Measurements from ENCODE around the gene TESMIN. TPM values are rescaled to one million over a fixed set of nuclear protein-coding genes. Genes with fewer than 3 reads are reported as not detected.
A peak's percentile ranks its signal among the peaks of the same experiment; 100 is the strongest.

TESMIN gene, protein sequence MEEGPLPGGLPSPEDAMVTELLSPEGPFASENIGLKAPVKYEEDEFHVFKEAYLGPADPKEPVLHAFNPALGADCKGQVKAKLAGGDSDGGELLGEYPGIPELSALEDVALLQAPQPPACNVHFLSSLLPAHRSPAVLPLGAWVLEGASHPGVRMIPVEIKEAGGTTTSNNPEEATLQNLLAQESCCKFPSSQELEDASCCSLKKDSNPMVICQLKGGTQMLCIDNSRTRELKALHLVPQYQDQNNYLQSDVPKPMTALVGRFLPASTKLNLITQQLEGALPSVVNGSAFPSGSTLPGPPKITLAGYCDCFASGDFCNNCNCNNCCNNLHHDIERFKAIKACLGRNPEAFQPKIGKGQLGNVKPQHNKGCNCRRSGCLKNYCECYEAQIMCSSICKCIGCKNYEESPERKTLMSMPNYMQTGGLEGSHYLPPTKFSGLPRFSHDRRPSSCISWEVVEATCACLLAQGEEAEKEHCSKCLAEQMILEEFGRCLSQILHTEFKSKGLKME
- 19.1 TPM for total RNA-seq

DNA sequence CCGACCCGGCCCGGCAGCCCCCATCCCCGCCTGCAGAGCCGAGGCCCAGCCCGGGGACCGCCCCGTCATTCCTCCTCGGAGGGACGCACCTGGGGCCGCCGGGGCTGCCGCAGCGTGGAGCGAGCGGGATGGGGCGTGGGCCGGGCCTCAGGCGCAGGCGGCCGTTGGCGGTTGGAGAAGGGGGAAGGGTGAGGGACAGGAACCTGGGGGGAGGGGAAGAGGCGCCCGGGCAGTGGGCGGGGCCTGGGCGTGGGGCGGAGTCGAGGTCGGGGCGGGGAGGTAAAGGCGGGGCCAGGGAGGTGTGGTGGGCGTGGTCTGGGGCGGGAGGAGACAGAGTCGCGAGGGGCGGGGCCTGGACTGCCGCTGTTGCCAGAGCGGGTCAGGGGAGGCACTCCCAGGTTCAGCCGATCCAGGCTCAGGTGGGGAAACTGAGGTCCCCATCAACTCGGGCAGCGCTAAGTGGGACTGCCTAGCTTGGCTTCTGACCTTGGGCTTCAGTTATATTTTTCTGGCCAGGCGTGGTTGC, at the start of gene TESMIN:
TESMIN (minus strand) TSS at position 190 of the 526 bp plus-strand sequence. CDS start 860 bp downstream, outside the sequence.
- peak; percentile 75 to 93 (median 90) for DNase-seq (ENCODE audit: low read depth in 2 of 3, low spot score in 2 of 3)

DNA sequence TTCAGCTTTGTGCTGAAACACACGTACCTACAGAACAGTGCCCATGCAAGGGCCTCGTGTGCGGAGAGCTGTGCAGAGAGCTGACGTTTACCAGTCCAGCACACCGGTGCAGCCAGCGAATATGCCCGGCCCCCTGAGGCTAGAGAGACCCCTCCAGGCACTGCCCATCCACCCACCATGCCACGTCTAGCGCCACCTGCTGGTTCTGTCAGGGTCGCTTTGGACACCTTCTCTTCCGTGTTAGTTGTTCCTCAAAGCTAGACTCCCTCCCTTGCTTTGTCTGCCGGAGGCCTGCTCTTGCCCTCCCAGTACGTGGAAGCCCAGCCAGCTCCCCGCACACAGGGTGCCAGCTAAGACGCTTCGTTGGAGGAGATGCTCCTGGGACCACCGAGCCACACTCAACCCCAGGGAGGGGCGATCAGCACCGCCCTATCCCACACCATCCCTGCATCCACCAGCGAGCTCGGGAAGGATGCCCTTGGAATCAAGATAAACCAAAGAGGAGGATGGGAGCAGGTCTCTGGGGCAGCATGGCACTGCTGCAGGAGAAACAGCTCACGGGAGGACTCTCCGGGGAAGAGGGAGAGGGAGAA, 47.0 kb upstream of the TESMIN start:
- peak; percentile 13 to 54 (median 35) for DNase-seq (ENCODE audit: low read depth in 2 of 3, low spot score in 2 of 3)

DNA sequence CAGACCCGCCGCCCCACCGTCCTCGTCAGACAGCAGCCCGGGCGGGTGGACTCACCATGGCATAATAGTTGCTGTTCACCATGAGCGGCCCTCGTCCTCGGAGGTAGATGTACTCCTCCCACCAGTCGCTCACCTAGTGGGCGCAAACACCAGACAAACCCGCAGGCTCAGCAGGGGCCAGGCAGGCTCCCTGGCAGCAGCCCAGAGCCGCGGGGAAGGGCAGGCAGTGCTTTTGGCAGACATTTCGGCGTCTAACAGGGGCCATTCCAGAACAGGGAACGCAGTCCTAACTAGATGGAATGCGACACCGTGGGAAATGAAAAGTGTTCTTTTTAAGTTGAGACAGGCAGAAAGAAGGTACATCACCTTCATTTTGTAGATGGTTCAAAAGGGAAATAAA, 45.5 kb upstream of the TESMIN start:
- no peak for DNase-seq (ENCODE audit: low read depth in 2 of 3, low spot score in 2 of 3)

DNA sequence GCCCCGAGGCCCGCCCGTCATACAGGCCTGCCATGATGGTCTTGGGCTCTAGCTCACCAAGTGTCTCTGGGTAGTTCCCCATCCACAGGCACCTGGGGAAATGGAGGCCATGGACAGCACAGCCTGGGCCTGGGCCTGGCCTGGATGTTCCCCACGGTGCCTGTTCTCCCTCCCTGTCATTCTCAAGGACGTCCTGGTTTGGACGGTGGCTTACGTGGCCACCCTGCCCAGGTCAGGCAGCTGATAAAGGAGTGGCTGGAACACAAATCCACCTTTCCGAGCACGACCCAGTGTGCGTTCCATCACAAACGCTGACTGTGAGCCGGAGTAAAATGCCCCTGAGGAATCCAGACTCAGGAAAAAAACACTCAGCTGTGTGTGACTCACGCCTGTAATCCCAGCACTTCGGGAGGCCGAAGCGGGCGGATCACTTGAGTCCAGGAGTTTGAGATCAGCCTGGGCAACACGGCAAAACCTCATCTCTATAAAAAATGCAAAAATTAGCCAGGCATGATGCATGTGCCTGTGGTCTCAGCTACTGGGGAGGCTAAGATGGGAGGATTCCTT, 41.2 kb upstream of the TESMIN start:
- no peak for DNase-seq (ENCODE audit: low read depth in 2 of 3, low spot score in 2 of 3)

DNA sequence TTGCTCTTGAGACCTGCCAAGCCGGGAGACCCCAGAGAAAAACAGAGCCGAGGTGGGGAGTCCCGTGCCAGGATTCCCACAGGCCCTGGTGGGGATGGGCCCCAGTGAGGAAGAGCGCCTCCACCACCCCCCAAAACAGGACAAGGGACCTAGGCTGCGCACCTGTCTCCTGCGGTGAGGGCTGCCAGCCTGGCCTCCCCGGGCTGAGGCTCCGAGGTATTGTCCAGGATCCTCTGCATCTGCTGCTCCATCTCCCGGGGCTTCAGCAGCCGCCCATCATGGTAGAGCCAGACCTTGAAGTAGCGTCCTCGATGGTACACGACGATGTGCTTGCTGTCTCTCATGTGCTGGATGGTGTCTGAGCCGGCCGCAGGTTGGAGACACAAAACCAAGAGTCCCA, 33.3 kb upstream of the TESMIN start:
- no peak for DNase-seq (ENCODE audit: low read depth in 2 of 3, low spot score in 2 of 3)

DNA sequence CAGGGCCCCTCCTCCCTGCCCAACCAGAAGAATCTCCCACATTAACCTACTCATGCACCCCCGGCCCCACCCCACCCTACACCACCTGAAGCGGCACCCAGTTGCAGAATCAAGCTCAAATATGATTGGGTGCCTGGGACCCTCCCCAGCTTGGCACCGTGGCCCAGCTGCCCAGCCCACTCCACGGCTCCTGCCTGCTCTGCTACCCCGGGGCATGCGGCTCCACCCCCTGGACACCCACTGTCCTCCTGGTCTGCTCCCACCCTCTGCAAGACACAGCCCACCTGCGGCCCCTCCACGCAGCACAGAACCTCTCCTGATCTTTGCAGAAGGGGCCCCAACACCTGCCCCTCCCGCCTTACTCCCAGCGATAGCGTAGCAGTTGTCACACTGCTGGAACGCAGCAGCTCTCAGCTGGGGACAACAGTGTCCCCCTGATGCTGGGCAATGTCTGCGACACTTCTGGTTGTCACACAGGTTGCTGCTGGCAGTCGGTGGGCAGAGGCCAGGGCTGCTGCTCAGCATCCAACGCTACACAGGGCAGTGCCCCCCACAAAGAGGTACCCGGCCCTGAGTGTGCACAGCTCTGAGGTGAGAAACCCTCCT, 32.0 kb upstream of the TESMIN start:
- no peak for DNase-seq (ENCODE audit: low read depth in 2 of 3, low spot score in 2 of 3)

DNA sequence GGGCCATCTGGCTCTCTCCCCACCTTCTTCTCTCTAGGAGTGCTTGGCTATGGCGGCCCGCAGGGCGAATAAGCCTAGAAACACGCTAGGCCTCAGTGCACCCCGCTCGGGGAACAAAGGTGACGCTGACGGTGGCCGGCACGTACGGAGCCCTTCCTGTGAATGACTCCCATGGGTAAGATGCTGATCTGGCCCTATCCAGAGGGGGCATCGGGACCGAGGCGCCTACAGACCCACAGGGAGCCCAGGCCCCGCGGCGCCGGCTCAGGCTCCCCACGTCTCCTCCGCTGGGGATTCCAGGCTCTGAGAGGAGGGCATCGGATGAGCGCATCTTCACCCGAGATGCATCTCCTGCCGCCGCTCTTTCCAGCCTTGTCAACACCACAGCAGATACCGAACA, 31.4 kb upstream of the TESMIN start:
- no peak for DNase-seq (ENCODE audit: low read depth in 2 of 3, low spot score in 2 of 3)

DNA sequence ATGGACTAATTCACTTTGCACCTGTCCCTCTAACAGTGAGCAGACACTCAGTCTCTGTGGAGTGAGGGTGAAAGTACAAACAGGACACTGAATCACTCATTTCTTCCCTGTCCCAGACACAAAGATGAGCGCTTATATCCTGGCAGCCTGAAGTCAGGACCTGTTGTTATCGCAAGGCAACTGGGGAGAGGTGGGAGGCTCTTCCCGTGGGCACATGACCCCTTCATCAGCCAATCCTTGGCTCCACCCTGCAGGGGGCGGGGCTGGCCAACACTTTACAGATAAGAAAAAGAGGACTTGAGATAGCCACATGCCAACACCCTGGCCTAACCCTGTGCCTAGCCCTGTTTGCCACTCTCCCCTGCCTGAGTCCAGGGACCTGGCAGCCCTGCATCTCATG, 29.5 kb upstream of the TESMIN start:
- DNase-seq (ENCODE audit: low read depth in 2 of 3, low spot score in 2 of 3), result peak in 1 of 3 donors; percentile 17

DNA sequence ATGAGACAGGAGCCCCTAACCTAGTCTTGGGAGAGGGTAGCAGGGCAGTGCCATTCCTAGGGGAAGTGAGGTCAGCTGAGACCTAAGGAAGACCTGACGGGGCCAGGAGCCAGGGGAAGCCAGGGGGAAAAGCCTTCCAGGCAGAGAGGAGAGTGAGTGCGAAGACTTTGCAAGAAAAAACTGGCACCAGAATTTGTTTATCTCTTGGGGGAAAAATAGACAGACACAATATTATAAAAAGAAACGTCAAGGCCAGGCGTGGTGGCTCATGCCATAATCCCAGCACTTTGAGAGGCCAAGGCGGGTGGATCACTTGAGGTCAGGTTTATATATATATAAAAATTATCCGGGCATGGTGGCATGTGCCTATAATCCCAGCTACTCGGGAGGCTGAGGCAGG, 26.9 kb upstream of the TESMIN start:
- no peak for DNase-seq (ENCODE audit: low read depth in 2 of 3, low spot score in 2 of 3)

DNA sequence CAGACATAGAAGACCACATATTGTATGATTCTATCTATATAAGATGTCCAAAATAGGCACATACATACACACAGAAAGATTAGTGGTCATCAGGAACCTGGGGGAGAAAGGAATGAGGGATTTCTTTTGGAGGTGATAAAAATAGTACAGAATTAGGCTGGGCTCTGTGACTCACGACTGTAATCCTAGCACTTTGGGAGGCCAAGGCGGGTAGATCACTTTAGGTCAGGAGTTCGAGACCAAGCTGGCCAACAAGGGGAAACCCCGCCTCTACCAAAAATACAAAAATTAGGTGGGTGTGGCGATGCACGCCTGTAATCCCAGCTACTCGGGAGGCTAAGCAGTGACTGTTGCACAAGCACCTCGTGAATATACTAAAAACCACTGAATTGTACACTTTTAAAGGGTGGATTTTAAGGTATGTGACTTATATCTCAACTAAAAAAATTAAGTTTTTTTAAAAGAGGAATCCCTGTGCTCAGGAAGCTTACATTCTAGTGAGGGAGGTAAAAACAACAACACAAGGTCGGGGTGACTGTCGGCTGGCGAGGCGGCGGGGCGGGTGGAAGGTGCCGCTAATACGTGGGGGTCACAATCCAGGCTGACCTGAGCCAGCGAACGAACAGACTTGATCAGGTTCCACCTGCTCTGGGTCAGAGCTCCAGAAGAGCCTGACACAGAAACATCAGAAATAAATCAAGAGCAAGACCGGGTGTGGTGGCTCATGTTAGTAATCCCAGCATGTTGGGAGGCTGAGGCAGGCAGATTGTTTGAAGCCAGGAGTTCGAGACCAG, 25.3 kb upstream of the TESMIN start:
- no peak for DNase-seq (ENCODE audit: low read depth in 2 of 3, low spot score in 2 of 3)

DNA sequence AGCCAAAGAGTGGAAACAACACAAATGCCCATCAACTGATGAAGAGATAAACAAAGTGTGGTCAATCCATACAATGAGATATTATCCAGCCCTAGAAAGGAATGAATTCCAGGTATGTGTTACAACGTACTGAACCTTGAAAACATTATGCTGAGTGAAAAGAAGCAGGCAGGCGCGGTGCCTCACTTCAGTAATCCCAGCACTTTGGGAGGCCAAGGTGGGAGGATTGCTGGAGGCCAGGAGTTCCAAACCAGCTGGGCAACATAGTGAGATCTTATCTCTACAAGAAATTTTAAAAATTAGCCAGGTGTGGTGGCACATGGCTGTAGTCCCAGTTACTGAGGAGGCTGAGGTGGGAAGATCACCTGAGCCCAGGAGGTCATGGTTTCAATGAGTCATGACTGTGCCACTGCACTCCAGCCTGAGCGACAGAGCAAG, 24.6 kb upstream of the TESMIN start:
- DNase-seq (ENCODE audit: low read depth in 2 of 3, low spot score in 2 of 3), result no peak

DNA sequence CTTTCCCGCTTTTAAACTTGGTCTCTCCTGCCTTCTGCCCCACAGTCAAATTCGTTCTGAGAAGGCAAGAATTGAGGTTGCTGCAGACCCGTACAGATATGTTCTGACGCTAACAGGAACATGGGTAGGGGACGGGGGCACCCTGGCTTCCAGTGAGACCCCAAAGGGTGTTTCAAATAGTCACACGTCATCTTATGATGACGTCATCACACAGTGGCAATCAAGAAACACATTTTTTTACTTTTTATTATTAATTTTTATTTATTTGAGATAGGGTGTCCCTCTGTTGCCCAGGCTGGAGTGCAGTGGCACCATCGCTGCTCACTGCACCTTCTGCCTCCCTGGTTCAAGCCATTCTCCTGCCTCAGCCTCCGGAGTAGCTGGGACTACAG, 22.9 kb upstream of the TESMIN start:
- no peak for DNase-seq (ENCODE audit: low read depth in 2 of 3, low spot score in 2 of 3)

DNA sequence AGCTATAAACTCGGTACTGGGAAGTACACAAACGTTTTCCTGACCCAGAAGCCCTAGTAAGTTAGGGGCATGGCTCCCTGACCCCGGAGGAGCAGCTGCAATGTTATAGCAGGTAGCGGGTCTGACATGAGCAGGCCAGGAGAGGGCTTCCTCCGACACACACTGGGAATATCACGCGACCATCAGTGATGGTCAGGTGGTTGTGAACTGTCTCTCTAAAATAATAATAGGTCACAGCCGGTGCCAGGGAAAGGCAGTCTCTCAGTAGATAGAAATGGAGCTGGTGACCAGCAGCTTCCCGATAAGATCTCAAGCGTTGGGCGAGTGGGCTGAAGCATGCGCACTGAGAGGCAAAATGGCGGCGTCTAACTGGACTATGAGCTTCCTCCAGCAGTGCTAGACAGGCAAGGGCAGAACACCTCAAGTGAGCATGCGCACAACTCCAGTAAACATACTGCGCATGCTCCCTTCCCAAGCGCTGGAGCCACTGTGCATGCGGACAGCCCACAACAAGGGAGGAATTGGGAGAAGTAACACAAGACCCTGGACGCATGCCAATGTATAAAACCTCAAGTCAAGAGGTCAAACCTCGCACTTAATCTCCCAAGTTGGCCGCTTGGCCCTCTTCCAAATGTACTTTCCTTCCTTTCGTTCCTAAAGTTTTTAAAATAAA, 22.3 kb upstream of the TESMIN start:
- DNase-seq (ENCODE audit: low read depth in 2 of 3, low spot score in 2 of 3), result no peak

DNA sequence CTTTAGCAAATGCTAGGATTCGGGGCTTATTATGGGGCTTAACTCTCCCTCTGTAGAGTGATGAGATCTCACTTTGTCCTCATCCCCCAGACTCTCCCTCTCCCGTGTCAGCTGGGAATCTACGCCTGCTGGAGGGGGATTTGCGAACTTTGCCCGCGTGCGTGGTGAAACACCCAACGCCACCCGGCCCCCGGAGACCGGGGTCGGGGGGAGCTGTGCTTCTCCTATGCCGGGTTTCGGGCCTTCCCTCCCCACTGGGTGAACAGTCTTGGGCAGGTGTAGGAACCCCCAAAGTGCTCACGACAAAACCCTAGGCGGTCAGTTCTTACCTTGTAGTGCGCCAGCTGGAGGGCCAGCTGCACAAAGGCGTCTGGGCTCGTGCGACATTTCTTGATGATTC, 21.6 kb upstream of the TESMIN start:
- DNase-seq (ENCODE audit: low read depth in 2 of 3, low spot score in 2 of 3), result no peak

DNA sequence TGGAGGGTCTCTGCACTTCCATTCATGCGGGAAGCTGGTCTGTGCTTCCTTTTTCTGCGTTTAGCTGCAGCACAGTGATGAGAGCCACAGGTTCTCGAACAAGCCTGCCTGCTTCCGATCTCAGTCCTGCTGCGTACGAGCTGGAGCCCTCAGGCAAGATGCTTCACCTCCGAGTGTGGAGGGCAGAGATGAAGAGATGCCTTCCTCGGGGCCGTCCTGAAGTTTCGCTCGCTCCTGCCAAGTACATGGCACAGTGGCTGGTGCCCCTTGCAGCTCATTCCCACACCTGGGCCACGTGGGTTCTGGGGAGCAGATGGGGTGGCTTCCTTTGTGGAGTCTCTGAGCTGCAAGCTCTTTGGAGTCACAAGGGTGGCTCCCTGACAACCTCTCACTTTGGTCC, 19.5 kb upstream of the TESMIN start:
- DNase-seq (ENCODE audit: low read depth in 2 of 3, low spot score in 2 of 3), result no peak

DNA sequence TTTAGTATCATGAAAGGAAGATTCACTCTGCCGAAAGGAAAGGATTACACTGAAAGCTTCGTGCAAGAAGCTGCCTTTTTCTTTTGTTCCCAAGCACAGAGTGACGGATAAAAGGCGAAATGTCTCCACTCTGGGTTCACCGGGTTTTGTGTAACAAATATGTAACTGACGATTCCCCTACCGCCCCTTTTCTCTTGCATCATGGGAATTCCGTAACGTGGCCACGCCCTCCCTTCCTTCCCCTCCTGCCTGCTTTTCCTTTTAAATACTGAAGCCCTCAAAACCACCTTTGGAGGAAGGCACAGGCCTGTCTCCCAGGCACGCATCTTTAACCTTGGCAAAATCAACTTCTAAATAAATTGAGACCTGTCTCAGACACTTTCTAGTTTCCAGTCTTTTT, 16.4 kb upstream of the TESMIN start:
- no peak for DNase-seq (ENCODE audit: low read depth in 2 of 3, low spot score in 2 of 3)

DNA sequence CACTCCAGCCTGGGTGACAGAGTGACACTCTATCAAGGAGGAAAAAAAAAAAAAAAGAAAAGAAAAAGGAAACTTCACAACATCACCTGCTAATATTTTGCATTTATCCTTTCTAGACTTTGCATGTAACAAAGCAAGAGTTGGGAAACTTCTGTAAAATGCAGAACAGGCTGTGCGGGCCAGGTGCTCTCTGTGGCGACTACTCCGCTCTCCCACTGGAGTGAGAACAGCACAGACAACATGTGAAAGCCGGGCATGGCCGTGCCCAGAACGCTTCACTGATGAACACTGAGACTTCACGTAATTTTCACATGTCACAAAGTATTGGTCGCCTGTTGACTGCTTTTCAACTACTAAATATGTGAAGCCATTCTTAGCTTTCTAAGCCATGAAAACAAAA, 15.5 kb upstream of the TESMIN start:
- no peak for DNase-seq (ENCODE audit: low read depth in 2 of 3, low spot score in 2 of 3)

DNA sequence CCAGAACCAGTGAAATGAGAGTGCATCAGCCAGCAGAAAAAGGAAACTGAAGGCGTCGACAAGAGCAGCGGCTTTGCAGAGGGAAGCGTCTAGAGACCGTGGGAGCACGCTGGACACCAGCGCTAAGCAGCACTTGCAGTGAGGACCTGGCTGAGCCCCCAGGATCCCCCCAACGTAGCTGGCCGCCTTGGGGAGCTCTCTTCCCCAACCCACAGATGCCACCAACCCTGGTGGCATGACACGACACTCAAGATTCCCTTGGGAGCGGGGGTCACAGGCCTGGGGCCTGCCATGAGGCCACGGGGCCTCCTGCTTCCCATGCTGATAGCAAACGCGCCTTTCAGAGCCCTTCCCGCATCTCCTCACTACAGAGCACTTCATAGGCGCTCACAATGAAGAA, 13.4 kb upstream of the TESMIN start:
- DNase-seq (ENCODE audit: low read depth in 2 of 3, low spot score in 2 of 3), result no peak

DNA sequence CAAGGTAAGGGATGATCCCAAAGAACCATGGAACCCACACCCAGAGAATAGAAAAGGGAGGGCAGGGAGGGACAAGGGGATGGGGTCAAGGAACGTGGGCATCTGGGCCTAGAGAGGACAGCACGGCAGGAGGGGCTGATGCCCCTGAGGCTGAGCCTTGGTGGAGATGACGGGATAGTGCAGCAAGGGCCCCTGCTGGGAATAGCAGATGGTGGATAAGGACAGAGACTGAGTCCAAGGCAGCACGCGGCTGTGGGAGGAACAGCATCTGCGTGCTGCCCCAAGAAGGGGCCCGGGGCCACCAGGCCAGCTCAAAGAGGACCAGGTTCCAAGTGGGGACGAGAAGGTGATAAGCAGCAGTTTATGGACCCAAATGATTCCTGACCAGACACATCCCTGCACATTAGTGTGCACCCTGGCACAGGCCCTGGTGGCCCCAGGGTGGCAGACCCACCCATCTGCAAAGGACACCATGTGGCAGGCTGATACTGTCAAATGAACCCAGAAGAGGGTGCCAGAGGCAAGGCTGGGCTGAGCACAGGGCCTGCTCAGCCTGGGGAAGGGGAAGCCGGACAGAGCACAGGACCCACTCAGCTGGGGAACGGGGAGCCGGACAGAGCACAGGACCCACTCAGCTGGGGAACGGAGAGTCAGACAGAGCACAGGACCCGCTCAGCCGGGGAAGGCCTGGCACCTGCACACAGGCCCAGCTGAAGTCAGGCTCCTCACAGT, 12.8 kb upstream of the TESMIN start:
- no peak for DNase-seq (ENCODE audit: low read depth in 2 of 3, low spot score in 2 of 3)

Data from hematopoietic multipotent progenitor cell (in vitro differentiated cells).